IPS-11a (cell line): Measurements from ENCODE around the gene TRAPPC12.
"Not testable (repeated sequence)": the region's sequence is repeated elsewhere in the genome, so short reads cannot be mapped to it uniquely, and the experiment has no call there.

Experiments used
- H3K4me3 ChIP-seq: one replicate; pipeline ENCODE4 v1.5.1; 2013; ENCODE audit warnings: low read depth, low read length, control low read depth

TRAPPC12 gene

DNA sequence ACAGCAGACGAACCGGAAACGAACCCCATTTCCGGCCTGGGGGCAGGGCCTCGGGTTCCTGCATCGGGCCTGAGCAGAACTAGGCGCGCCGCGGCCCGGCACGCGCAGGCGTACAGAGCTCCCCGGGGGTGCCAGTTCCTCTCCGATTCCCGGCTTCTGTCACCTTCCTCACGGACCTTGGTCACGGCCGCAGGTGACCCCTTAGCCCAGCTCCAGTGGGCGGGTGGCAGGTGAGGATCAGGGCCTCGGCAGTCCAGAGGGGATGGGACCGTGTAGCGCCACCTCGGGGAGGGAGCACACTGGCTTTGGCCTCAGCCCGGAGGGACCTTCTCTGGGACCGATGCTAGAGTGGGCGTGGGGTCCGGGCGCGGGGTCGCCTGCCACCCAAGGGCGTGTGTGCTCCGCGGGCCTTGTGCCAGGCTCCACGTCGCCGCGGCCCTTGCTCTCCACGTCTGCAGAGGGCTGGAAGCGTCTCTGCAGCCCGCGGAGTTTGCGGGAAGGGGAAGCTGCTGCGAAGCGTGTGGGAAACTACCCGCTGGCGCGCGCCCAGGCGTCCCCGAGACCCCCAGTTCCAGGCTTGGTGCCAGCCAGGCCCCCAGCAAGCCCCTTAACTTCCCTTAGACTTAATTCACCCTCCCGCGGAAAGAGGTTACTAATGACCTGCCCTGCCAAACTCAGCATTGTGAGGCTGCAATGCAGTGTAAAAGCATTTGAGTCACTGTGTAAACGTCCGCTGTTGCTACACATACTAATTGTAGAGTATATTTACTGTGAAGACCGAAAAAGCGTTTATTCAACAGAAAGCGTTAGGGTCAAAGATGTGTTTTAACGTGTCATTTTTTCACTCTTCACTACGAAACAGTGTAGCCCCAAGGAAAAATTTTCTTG, at the start of gene TRAPPC12:
Gene TRAPPC12 (plus strand): TSS at position 48 of the 888 bp plus-strand sequence. CDS start 7,930 bp downstream, outside the sequence.
- H3K4me3 ChIP-seq = peak within 1 kb of the TSS; percentile 69

DNA sequence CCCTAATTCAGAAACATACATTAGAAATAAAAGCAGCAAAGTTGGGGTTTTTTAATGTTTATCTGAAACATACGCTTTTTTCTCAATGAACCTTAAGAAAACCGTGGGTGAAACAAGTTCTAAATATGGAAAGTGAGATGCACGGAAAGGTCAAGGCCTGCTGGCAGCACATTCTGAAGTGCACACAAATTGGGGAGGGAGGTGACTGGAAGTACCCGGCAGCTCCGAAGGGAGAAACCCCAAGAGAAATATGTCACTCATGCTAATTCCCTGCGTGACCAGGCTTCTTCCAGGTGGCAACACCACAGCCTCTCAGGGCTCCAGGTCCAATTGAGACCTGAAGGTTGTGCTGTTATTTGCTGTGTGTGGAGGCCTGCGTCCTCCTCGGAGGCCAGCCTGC, 47.4 kb upstream of the TRAPPC12 start:
- H3K4me3 ChIP-seq = no peak overlapping the region

DNA sequence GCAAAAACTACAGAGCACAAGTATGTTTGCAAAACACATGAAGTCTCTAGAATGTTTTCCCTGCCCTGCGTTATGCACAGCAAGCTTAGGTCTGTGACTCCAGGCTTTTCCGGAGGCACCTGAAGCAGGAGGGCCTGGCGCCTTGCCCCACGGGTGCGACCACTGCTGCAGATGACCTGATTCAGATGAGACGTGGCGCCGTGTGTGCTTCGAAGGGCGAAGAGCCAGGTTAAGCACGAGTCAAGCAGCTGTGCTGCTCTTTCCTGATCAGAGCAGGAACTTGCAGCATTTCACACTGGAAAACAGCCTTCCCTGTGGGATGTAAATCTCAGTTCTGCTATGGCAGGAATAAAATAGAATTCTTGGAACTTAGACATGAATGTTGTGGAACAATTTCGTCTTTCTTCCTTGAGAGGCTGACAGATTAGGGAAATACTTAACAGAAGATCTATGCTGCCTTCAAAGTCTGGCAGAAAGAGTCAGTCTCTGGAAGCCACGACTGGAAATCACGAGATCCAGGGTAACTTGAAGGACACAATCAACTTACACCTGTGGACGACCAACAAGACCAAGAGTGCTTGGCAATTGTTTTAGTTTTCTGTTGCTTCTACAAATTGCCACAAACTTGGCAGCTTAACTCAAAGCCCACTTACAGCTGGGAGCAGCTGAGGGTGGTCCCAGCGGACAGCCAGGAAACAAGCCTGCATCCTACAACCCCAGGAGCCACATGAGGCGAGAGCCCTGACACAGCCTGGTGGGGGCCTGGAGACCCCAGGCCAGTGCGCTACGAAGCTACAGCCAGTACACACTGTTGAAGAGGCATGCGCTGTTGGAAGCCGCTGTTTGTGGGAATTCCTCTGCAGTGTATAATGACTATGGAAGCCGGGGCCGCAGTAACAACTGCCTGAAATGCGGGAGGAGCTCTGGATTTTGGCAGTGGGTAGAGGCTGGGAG, 44.8 kb upstream of the TRAPPC12 start:
- H3K4me3 ChIP-seq = no peak overlapping the region

DNA sequence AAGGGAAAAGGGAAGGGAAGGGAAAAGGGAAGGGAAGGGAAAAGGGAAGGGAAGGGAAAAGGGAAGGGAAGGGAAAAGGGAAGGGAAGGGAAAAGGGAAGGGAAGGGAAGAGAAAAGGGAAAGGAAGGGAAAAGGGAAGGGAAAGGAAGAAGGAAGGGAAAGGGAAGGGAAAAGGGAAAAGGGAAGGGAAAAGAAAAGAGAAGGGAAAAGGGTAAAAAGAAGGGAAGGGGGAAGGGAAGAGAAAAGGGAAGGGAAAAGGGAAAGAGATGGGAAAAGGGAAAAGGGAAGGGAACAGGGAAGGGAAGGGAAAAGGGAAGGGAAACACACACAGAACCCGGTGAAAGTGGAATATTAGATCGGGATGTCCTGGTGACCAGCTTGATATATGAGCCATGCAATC, 42.6 kb upstream of the TRAPPC12 start:
- H3K4me3 ChIP-seq = no peak overlapping the region

DNA sequence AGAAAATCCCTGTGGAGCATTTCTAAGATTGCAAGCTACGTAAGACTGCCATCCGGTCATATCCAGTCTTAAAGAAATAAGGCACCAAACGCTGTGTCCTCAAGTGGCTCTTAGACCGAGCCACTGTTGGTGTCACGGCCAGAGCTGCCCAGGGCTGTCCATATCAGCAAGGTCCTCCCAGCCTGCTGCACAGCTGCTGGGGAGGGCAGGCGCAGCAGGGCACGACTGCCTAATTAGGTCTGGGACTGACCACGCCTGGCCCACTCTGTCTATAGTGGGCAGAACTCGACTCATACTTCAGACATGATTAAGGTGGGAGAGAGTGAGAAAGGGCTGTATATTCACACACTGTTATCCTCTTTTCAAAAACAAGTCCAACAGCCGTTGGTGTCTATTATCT, 41.2 kb upstream of the TRAPPC12 start:
- H3K4me3 ChIP-seq = no peak overlapping the region

GRCh38 chr2:3340144-3340543, 39.4 kb upstream of the TRAPPC12 start:
- no peak overlapping the region for H3K4me3 ChIP-seq

- no peak overlapping the region for H3K4me3 ChIP-seq
Measured at GRCh38 chr2:3341336-3341735, 38.2 kb upstream of the TRAPPC12 start.

GRCh38 chr2:3342324-3342723, 37.2 kb upstream of the TRAPPC12 start:
- no peak overlapping the region for H3K4me3 ChIP-seq

GRCh38 chr2:3343012-3343411, 36.5 kb upstream of the TRAPPC12 start:
- H3K4me3 ChIP-seq = no peak overlapping the region

- no peak overlapping the region for H3K4me3 ChIP-seq
Measured at GRCh38 chr2:3344897-3345296, 34.6 kb upstream of the TRAPPC12 start.

- no peak overlapping the region for H3K4me3 ChIP-seq
Measured at GRCh38 chr2:3345621-3346020, 33.9 kb upstream of the TRAPPC12 start.

- no peak overlapping the region for H3K4me3 ChIP-seq
Measured at GRCh38 chr2:3348767-3349166, 30.7 kb upstream of the TRAPPC12 start.

- no peak overlapping the region for H3K4me3 ChIP-seq
Measured at GRCh38 chr2:3349211-3349693, 30.2 kb upstream of the TRAPPC12 start.

GRCh38 chr2:3354986-3355385, 24.5 kb upstream of the TRAPPC12 start:
- no peak overlapping the region for H3K4me3 ChIP-seq

- no peak overlapping the region for H3K4me3 ChIP-seq
Measured at GRCh38 chr2:3355951-3356569, 23.4 kb upstream of the TRAPPC12 start.

DNA sequence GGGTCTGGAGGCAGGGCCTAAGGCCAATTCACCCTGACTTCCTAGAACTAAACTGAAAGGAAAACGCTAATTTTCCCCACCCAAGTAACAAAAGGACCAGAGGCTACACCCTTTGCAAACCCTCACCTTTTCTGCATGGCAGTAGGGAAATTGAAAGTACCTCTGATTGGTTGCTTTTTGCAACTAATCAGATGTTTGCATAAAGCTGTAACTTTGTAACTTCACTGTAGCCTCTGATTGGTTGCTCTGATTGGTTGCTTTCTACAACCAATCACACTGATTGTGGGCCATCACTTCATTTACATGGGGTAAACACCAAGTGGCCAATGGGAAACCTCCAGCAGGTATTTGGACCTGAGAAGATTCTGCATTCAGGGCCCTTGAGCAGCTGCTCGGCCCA, 22.7 kb upstream of the TRAPPC12 start:
- H3K4me3 ChIP-seq = no peak overlapping the region

GRCh38 chr2:3357446-3357845, 22.0 kb upstream of the TRAPPC12 start:
- not testable (repeated sequence) for H3K4me3 ChIP-seq

DNA sequence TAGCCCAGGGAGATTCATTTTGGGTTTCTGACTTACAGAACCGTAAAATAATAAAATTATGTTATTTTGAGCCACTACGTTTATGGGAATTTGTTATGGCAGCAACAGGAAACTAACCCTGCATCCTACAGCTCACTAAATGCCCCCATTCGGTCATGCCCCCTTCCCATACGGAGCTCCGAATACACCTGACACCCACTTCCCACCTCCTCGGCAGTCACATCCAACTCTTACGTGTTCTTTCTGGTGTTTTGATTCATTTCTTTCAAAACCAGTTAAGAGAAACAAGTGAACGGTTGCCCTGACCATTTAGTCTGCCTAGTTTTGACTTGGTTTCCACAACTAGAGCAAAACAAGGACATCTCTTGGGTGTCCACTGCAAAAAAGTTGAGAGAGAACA, 21.6 kb upstream of the TRAPPC12 start:
- H3K4me3 ChIP-seq = no peak overlapping the region

DNA sequence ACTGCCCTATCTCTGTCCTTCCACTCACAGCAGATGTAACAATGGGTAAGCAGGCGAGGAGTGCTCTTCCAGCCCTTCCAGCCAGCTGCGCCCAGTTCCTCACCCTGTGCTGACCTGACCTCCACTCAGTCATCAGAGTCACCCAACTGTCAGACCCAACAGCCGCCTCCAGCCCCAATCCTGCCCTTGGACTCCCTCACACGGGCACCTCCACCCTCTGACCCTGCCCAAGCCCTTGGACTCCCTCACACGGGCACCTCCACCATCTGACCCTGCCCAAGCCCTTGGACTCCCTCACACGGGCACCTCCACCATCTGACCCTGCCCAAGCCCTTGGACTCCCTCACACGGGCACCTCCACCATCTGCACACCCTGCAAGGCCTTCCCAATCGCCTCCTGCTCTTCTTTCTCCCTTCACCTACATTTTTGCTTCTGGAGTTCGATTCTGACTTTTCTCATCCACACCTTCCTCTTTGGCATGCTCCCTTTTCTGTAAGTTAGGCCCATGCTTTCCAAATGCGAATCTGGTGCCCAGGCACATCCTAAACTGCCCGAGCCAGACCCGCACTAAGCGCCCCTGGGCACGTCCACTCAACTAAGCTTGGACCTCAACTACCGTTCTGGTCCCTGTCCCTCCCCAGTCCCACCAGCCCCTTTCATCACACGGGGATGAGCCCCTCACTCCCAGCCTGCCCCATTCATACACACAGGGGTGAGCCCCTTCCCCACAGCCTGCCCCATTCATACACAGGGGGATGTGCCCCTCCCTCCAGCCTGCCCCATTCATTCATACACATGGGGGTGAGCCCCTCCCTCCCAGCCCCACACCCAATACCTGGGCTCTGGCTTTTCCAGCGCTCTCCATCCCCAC, 17.7 kb upstream of the TRAPPC12 start:
- H3K4me3 ChIP-seq = no peak overlapping the region

DNA sequence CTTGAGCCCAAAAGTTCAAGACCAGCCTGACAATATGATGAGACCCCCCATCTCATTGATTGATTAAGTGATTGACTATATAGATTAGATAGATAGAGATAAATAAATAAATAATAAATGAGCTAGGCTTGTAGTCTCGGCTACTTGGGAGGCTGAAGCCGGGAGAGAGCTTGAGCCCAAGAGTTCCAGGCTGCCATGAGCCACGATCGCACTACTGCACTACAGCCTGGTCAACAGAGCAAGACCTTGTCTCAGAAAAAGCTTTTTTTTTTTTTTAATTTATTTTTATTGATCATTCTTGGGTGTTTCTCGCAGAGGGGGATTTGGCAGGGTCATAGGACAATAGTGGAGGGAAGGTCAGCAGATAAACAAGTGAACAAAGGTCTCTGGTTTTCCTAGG, 14.3 kb upstream of the TRAPPC12 start:
- H3K4me3 ChIP-seq = no peak overlapping the region
